Glutamatergic neuron (in vitro differentiated cells): ENCODE data around the gene GRB10. TPM values are rescaled to one million over a fixed set of nuclear protein-coding genes. Genes with fewer than 3 reads are reported as not detected.

ENCODE experiments used
- DNase-seq: peaks from one replicate; pipeline ENCODE4 v3.0.0; 2022
- H3K27ac Mint-ChIP-seq: one replicate; pipeline ENCODE4 v1.8.0; 2020; ENCODE audit warnings: mild to moderate bottlenecking, mixed read lengths, inconsistent platforms; ENCODE audit not compliant: unreplicated experiment
- H3K27me3 Mint-ChIP-seq: one replicate; pipeline ENCODE4 v1.8.0; 2020; ENCODE audit warnings: mild to moderate bottlenecking, moderate library complexity, mixed read lengths, inconsistent platforms; ENCODE audit not compliant: unreplicated experiment
- H3K36me3 Mint-ChIP-seq: one replicate; pipeline ENCODE4 v1.8.0; 2020; ENCODE audit warnings: mild to moderate bottlenecking, mixed read lengths, inconsistent platforms; ENCODE audit not compliant: unreplicated experiment
- H3K4me1 Mint-ChIP-seq: one replicate; pipeline ENCODE4 v1.8.0; 2020; ENCODE audit warnings: mild to moderate bottlenecking, low read depth, mixed read lengths, inconsistent platforms; ENCODE audit not compliant: unreplicated experiment
- H3K4me3 Mint-ChIP-seq: one replicate; pipeline ENCODE4 v1.8.0; 2020; ENCODE audit warnings: mild to moderate bottlenecking, mixed read lengths, inconsistent platforms; ENCODE audit not compliant: unreplicated experiment
- H3K9me3 Mint-ChIP-seq: one replicate; pipeline ENCODE4 v1.8.0; 2020; ENCODE audit warnings: mild to moderate bottlenecking, moderate library complexity, mixed read lengths, inconsistent platforms; ENCODE audit not compliant: unreplicated experiment
- total RNA-seq: library from RNA; stranded (reverse); fragmentation: NEBNext Ultra II Directional; extraction: Animal tissue kit (Norgen Biotek cat#: 25700); gene quantifications from one replicate; pipeline ENCODE4 v1.2.1, GENCODE V29; 2021; ENCODE audit not compliant: unreplicated experiment
- TF ChIP-seq, protein P1 (sequence below): fragments of 200-600 bp; sonication (generic); IDR thresholded peaks from one replicate; pipeline ENCODE4 v1.5.0; 2021; ENCODE audit not compliant: partially characterized antibody, unreplicated experiment

The GRB10 gene
- total RNA-seq, 1 donor from 2014 or later, result 182 TPM

DNA sequence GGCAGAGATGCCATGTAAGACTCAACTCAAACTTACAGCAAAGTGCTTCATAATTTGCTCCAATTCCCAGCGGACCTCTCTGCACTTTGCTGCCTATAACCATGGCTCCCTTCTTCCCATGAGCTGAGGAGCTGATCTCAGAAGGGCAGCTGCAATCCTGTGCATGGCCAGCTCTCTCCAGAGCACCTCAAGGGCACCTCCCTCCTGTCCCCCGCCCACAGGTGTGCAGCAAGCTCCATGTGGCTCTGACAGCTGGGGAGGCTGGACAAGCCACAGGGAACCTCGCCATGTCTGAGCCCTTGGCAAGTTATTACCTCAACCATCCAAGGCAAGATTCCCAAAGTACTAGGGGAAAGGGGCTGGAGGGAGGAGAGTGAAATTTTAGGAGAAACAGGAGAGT lies 156.4 kb downstream of the GRB10 start:
- Mint-ChIP-seq H3K4me3 (no peak overlapping the region), H3K9me3 (peaks cover 4% of the 10 kb centered on the region)
- TF ChIP-seq, protein P1, sequence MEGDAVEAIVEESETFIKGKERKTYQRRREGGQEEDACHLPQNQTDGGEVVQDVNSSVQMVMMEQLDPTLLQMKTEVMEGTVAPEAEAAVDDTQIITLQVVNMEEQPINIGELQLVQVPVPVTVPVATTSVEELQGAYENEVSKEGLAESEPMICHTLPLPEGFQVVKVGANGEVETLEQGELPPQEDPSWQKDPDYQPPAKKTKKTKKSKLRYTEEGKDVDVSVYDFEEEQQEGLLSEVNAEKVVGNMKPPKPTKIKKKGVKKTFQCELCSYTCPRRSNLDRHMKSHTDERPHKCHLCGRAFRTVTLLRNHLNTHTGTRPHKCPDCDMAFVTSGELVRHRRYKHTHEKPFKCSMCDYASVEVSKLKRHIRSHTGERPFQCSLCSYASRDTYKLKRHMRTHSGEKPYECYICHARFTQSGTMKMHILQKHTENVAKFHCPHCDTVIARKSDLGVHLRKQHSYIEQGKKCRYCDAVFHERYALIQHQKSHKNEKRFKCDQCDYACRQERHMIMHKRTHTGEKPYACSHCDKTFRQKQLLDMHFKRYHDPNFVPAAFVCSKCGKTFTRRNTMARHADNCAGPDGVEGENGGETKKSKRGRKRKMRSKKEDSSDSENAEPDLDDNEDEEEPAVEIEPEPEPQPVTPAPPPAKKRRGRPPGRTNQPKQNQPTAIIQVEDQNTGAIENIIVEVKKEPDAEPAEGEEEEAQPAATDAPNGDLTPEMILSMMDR, result no peak

DNA sequence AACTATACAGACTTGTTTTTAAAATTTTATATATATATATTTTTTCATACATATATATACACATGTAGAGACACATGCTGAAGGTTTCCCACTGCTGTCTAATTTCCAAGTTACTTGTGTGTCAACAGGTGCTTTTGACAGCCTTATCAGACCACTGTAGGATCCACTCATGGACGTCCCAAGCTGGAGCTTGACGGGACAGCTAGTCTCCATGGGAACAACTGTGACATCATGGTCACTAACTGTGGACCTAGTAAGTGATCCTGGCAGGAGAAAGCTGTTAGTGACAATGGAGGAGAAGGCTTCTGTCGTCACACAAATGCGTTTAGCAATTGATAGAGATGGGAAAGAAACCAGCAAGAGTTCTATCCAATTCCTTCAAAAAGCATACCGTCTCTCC lies 157.3 kb downstream of the GRB10 start:
- Mint-ChIP-seq H3K36me3 (no peaks in the 10 kb centered on the region), H3K27ac (no peak overlapping the region), H3K4me3 (no peak overlapping the region), H3K9me3 (peaks cover 4% of the 10 kb centered on the region), H3K4me1 (peaks cover 18% of the 10 kb centered on the region), H3K27me3 (peaks cover 7% of the 10 kb centered on the region)
- TF ChIP-seq, protein P1, result no peak
- DNase-seq, result no peak

More for the DNA sequence above, 156.4 kb downstream of the GRB10 start:
- Mint-ChIP-seq H3K27ac (no peak overlapping the region), H3K4me1 (peaks cover 18% of the 10 kb centered on the region), H3K36me3 (no peaks in the 10 kb centered on the region), H3K27me3 (peaks cover 7% of the 10 kb centered on the region)
- DNase-seq, result no peak

DNA sequence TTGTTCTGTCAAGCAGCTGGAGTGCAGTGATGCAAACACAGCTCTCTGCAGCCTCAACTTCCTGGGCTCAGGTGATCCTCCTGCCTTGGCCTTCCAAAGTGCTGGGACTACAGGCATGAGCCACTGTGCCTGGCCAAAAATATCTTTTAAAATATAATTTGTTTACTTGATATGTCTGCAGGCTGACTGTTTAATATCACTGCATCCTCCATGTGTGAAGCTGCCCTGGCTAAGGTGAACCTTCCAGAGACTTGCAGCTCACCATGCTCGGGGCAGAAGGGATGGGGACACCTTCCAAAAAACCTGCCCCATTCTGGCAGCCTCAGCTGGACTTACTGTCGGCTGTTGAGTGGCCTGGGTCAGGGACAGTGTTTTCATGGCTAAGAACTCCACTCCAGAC lies 159.9 kb downstream of the GRB10 start:
- Mint-ChIP-seq H3K27me3 (peaks cover 3% of the 10 kb centered on the region), H3K36me3 (no peaks in the 10 kb centered on the region), H3K27ac (no peak overlapping the region), H3K4me3 (no peak overlapping the region), H3K4me1 (peaks cover 4% of the 10 kb centered on the region), H3K9me3 (peaks cover 4% of the 10 kb centered on the region)
- TF ChIP-seq, protein P1, result no peak
- no peak for DNase-seq

DNA sequence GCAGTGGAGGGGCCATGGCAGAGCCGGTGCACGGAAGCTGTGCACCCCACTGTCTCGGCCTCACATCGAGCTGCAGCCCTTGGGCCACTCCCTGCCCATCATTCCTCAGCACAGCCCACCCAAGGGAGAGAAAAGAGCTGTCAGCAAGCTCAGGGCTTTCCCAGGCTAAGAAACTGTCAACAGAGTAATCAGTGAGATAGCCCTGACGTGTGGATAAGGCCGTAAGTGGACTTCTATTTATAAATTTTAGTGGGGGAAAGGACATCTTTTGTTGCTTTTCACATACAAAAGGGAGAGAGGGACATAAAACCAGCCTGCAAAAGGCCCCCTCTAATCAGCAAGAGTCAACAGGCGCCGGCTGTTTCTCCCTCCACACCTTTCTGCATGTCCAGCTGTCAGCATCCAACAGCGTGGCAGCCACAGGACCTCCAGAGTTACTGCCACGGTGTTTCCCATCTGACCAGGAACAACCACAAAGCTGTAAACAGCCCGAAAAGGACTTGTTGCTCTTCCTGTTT lies 160.7 kb downstream of the GRB10 start:
- Mint-ChIP-seq H3K4me1 (peaks cover 4% of the 10 kb centered on the region), H3K27ac (no peak overlapping the region)
- TF ChIP-seq, protein P1, result no peak

DNA sequence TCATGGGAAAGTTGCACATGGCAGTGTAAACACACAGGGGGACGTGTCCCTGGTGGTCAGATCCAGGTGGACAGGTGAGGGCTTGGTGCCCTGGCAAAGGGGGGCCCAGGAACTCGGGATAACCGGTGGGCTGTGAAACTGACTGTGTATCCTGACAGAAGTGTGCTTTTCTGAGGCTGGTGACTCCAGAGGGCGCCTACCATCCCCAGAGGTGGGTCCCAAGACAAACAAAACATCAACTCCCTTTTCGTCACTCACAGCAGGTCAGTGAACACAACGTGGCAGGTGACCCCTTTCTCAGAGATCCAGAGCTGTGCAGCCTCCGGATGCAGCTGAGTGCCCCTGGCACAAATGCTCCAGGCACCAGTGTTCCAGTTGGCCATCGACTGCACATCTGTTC lies 161.5 kb downstream of the GRB10 start:
- TF ChIP-seq, protein P1, result no peak
- Mint-ChIP-seq H3K27me3 (peaks cover 3% of the 10 kb centered on the region), H3K36me3 (no peaks in the 10 kb centered on the region), H3K9me3 (peaks cover 1% of the 10 kb centered on the region), H3K4me1 (peaks cover 4% of the 10 kb centered on the region), H3K27ac (no peak overlapping the region), H3K4me3 (no peak overlapping the region)
- no peak for DNase-seq

More for the DNA sequence above, 160.7 kb downstream of the GRB10 start:
- DNase-seq, result no peak
- H3K4me3 Mint-ChIP-seq, result no peak overlapping the region
- peaks cover 4% of the 10 kb centered on the region for H3K9me3 Mint-ChIP-seq
- peaks cover 3% of the 10 kb centered on the region for H3K27me3 Mint-ChIP-seq
- H3K36me3 Mint-ChIP-seq, result no peaks in the 10 kb centered on the region
